HAP-1 (cell line): Measurements from ENCODE around the gene TRAF7.
"Not testable (repeated sequence)": the region's sequence is repeated elsewhere in the genome, so short reads cannot be mapped to it uniquely, and the experiment has no call there.

Experiments used
- DNase-seq, 2 experiments: peaks; one replicate each; pipeline ENCODE4 v3.0.0-alpha.2; 2016 to 2020; ENCODE audit warnings: low spot score in 2 of 2
- H3K27me3 ChIP-seq: fragments of 250-450 bp; sonication (Bioruptor Pico); 2 replicates; pipeline ENCODE4 v1.5.1; 2020; ENCODE audit warnings: low read depth, mild to moderate bottlenecking, moderate library complexity
- H3K36me3 ChIP-seq: fragments of 250-450 bp; sonication (Bioruptor Pico); replicated peaks from 2 replicates; pipeline ENCODE4 v1.5.1; 2020; ENCODE audit warnings: mild to moderate bottlenecking
- H3K4me1 ChIP-seq: fragments of 250-450 bp; sonication (Bioruptor Pico); 2 replicates; pipeline ENCODE4 v1.5.1; 2020; ENCODE audit warnings: mild to moderate bottlenecking
- H3K4me3 ChIP-seq: fragments of 250-450 bp; sonication (Bioruptor Pico); 2 replicates; pipeline ENCODE4 v1.5.1; 2020; ENCODE audit warnings: mild to moderate bottlenecking, moderate library complexity
- H3K9me3 ChIP-seq: fragments of 250-450 bp; sonication (Bioruptor Pico); 2 replicates; pipeline ENCODE4 v1.5.1; 2020; ENCODE audit warnings: mild to moderate bottlenecking, moderate library complexity
- in situ Hi-C: fragments of 300-500 bp; cut with MboI; formaldehyde crosslinking; loops from 3 replicates; pipeline ENCODE4 v1.14.3; 2020; ENCODE audit warnings: low sequenced_read_pairs, inconsistent platforms, mixed read lengths

Gene TRAF7

DNA sequence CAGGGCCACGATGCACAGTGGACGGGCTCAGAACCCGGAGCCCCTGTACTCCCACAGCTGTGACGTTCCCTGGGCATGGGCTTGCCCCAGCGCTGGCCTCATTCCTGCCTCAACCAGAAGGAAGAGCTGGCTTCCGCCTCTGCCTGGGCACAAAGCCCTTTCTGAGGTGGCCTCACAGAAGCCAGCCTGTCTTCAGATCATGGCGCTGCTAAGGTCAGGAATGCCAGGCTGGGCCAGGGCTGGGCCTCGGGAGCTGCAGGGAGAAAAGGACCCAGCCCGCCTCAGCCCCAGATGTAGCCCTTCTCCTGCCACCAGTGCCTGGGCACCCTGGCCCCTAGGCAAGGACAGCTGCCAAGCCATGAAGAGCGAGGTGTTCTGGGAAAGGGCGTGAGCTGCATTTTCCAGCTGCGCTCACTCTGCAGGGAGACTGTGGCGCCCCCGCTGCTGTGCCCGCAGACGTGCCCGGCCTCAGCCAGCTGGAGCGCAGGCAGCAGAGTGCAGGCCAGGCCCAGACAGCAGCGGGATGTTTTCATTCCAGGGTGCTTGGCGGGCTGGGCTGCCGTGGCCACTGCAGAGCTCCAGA is 29.3 kb upstream of the TRAF7 start:
- in situ Hi-C loops, H3K27me3 ChIP-seq, H3K9me3 ChIP-seq, H3K4me3 ChIP-seq, DNase-seq, H3K4me1 ChIP-seq, H3K36me3 ChIP-seq: not testable (repeated sequence)

GRCh38 chr16:2126928-2127556 is 28.5 kb upstream of the TRAF7 start:
- H3K4me3 ChIP-seq, DNase-seq, H3K36me3 ChIP-seq, H3K27me3 ChIP-seq, H3K9me3 ChIP-seq, H3K4me1 ChIP-seq, in situ Hi-C loops: not testable (repeated sequence)

DNA sequence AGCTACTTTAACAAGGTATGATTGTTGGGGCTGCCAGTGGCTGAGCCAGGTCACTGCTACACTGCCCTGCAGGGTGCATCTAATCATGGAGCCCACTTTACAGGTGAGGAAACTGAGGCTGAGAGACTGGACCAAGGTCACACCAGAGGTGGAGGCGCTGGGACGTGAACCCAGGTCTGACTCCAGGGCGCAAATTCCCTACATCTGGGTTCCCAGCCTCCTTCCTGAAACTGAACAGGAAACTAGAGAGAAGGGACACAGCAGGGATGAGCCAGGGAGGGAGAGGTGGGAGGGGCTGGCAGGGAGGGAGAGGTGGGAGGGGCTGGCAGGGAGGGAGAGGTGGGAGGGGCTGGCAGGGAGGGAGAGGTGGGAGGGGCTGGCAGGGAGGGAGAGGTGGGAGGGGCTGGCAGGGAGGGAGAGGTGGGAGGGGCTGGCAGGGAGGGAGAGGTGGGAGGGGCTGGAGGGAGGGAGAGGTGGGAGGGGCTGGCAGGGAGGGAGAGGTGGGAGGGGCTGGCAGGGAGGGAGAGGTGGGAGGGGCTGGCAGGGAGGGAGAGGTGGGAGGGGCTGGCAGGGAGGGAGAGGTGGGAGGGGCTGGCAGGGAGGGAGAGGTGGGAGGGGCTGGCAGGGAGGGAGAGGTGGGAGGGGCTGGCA is 27.8 kb upstream of the TRAF7 start:
- H3K4me1 ChIP-seq, in situ Hi-C loops, H3K4me3 ChIP-seq, H3K27me3 ChIP-seq, H3K36me3 ChIP-seq, H3K9me3 ChIP-seq: not testable (repeated sequence)
- peak in 1 of 2 experiments; percentile 57 for DNase-seq

DNA sequence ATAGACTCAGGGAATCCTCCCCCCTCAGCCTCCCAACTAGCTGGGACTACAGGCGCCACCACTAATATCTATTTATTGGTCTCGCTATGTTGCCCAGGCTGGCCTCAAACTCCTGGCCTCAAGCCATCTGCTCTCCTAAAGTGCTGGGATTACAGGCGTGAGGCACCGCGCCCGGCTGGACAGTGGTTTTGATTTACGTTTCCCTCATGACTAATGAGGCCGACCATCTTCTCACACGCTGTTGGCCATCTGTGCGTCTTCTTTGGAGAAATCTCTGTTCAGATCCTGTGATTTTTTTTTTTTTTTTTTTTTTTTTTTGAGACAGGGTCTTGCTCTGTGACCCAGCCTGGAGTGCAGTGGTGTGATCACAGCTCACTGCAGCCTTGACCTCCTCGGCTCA is 26.3 kb upstream of the TRAF7 start:
- H3K36me3 ChIP-seq, in situ Hi-C loops, H3K27me3 ChIP-seq, DNase-seq, H3K9me3 ChIP-seq, H3K4me3 ChIP-seq, H3K4me1 ChIP-seq: not testable (repeated sequence)

DNA sequence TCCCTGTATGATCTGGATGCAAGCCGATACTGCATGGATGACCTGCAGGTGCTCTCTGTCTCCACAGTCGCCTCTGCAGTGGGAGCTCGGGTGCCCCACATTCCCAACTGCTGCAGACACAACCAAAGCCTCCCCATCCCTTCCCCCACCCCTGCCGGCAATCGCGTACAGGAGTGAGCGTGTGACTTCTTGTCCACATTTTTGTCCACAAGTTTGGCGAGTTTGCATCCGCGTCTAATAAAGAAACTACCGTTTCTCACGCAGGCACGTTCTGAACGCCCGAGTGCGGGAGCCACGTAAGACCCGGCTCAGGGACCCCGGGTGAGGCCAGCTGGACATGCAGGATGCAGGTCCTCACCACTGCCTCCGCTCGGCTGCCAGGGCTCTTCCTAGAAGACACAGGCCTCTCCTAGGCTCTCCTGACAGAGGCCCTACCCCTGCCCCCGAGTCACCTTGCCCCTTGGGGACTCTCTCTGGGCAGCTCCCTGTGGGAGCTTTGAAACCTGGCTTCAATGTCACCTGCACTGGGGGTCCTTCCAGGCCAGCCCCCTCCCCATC is 25.6 kb upstream of the TRAF7 start:
- H3K9me3 ChIP-seq, H3K36me3 ChIP-seq, in situ Hi-C loops, DNase-seq, H3K4me1 ChIP-seq, H3K4me3 ChIP-seq, H3K27me3 ChIP-seq: not testable (repeated sequence)

DNA sequence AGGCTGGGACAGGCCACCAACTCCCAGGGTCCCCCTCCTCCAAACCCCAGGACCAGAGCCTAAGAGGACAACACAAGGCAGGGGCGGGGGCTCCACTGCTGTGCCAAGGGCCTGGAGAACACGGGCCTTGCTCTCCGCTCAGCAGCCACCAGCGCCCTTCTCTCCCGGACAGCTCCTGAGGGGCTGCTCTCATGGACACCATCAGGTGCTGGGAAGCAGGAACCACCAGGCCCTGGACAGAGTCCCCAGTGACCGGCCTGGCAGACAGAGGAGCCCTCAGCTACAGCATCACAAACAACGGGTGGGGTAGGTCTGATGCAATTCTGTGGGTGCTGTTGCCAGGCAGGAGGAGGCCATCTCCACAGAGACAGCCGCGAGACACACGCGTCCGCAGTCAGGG is 21.8 kb upstream of the TRAF7 start:
- DNase-seq, in situ Hi-C loops: not testable (repeated sequence)

GRCh38 chr16:2135071-2135470 is 20.5 kb upstream of the TRAF7 start:
- H3K9me3 ChIP-seq, in situ Hi-C loops: not testable (repeated sequence)

More for the DNA sequence above, 21.8 kb upstream of the TRAF7 start:
- H3K4me1 ChIP-seq, H3K36me3 ChIP-seq, H3K4me3 ChIP-seq, H3K27me3 ChIP-seq, H3K9me3 ChIP-seq: not testable (repeated sequence)

GRCh38 chr16:2135770-2136490 is 19.7 kb upstream of the TRAF7 start, which contains the start of gene PKD1:
TSS of gene PKD1 (minus strand) at chr16:2135898. CDS start at chr16:2135689, 209 bp downstream.
- H3K27me3 ChIP-seq, in situ Hi-C loops, H3K9me3 ChIP-seq, H3K4me1 ChIP-seq, H3K36me3 ChIP-seq: not testable (repeated sequence)
- peak within 1 kb of the TSS; percentile 43 for H3K4me3 ChIP-seq
- DNase-seq = peak; percentile 65 to 98

More at GRCh38 chr16:2135071-2135470, 20.5 kb upstream of the TRAF7 start:
- not testable (repeated sequence) for H3K27me3 ChIP-seq, H3K36me3 ChIP-seq, DNase-seq, H3K4me1 ChIP-seq
- peak overlapping the region; percentile 43 for H3K4me3 ChIP-seq

GRCh38 chr16:2142942-2143877 is 12.4 kb upstream of the TRAF7 start:
- H3K27me3 ChIP-seq = no peaks in the 10 kb centered on the region
- H3K4me1 ChIP-seq = no peaks in the 10 kb centered on the region
- in situ Hi-C loops = loop anchor here (5.0 kb wide), 1 partner anchor 121 kb away; no protein-coding TSS in a partner anchor
- no peaks in the 10 kb centered on the region for H3K36me3 ChIP-seq
- DNase-seq = peak in 1 of 2 experiments; percentile 10
- H3K9me3 ChIP-seq = no peaks in the 10 kb centered on the region
- H3K4me3 ChIP-seq = no peak overlapping the region

DNA sequence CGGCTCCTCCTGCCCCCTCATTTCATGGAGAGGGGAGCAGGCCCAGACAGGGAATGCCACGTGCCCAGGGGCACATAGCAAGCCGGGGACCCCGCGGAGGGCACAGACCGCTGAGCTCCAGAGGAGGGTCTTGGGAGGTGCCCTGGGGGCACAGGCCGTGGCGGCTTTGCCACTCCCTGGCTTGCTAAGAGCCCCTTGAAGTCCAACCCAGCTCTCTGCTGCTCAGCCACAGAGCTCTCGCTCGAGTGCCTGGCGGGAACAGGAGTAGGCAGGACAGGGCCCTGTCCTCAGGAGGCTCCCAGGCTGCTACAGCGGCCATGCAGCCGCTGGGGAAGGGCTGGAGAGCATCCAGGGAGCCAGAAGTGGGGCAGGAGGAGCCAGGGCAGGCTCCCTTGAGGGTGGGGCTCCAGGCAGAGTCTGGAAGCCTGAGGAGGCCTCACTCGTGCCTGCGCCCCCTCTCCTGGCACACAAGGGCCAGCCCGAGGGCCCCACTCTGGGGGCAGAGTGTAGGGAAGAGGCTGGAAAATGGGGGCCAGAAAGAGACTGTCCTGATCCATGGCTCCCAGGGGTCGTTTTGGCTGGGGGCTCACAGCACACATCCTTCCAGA is 11.6 kb upstream of the TRAF7 start:
- in situ Hi-C loops = loop anchor here (5.0 kb wide), 1 partner anchor 122 kb away; no protein-coding TSS in a partner anchor
- H3K4me1 ChIP-seq = peaks cover 4% of the 10 kb centered on the region; the same call in 1 of the 2 replicates
- no peaks in the 10 kb centered on the region for H3K9me3 ChIP-seq
- no peaks in the 10 kb centered on the region for H3K36me3 ChIP-seq
- peak in 1 of 2 experiments; percentile 6 for DNase-seq
- no peaks in the 10 kb centered on the region for H3K27me3 ChIP-seq
- H3K4me3 ChIP-seq = no peak overlapping the region

DNA sequence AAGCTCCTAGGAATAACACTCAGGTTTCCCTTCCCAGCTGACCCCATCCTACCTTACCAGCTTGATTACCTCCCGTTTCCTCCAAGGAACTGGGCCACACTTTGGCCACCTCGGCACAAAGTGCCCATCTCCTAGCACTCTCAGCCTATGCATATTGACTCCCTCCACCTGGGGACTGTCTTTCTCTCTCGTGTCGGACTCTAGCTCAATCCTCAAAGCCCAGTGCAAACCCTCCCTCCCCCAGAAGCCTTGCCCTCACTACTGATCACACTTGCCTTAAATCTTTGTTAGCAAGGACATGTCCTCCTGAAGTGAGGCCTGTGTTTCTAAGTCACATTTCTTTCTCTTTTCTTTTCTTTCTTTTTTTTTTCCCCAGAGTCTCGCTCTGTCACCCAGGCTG is 9.7 kb upstream of the TRAF7 start:
- peaks cover 16% of the 10 kb centered on the region for H3K4me1 ChIP-seq
- DNase-seq = no peak
- H3K27me3 ChIP-seq = no peaks in the 10 kb centered on the region
- in situ Hi-C loops = no loop called here
- H3K9me3 ChIP-seq = no peaks in the 10 kb centered on the region
- no peaks in the 10 kb centered on the region; the same call in 1 of the 2 replicates for H3K36me3 ChIP-seq
- no peak overlapping the region for H3K4me3 ChIP-seq

DNA sequence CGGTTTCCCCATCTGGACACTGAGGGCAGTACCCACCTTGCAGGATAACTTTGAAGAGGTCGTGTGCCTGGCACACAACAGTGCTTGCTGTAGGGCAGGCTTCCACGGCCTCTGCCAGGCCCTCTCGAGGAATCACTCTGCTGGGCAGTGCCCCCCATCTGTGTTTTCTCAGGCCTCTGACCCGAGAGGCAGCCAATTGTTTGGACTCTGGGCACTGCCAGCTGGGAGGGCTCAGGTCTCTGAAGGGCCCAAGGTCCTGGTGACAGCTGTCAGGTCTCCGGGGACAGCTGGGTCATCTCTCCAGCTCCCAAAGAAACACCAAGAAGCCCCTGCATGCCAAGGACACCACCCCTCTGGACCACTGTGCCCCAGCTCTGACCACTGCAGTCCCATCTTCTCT is 8.2 kb upstream of the TRAF7 start:
- no peak overlapping the region for H3K4me3 ChIP-seq
- peaks cover 14% of the 10 kb centered on the region for H3K36me3 ChIP-seq
- H3K4me1 ChIP-seq = peaks cover 32% of the 10 kb centered on the region
- H3K9me3 ChIP-seq = no peaks in the 10 kb centered on the region
- H3K27me3 ChIP-seq = no peaks in the 10 kb centered on the region
- no peak for DNase-seq
- in situ Hi-C loops = no loop called here
